T-helper 9 cell (primary cell): ENCODE measurements around the gene CD302.
"Not testable (repeated sequence)": the region's sequence is repeated elsewhere in the genome, so short reads cannot be mapped to it uniquely, and the experiment has no call there.

Experiments used
- DNase-seq: peaks from one replicate; pipeline ENCODE4 v3.0.0-alpha.2; 2020

Gene CD302

GRCh38 chr2:159745237-159745636 is 52.8 kb downstream of the CD302 start:
- not testable (repeated sequence) for DNase-seq

DNA sequence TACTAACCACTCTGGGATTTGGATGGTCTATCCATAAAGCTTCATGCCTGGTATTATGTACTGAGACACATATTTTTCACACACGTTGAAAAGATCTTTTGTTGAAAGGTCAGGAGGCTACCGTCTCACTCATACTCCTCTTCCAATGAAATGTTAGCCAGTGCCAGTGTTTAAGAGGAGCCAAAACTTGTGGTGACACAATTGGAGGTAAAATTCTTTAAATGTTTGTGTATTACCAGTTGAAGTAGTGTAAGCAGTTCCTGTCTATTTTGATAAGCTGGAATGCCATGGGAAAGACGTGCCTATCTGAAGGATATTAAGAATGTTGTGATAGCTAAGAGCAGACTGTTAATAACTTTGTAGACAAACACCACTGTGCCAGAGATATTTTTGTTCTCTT is 53.6 kb downstream of the CD302 start:
- no peak for DNase-seq

DNA sequence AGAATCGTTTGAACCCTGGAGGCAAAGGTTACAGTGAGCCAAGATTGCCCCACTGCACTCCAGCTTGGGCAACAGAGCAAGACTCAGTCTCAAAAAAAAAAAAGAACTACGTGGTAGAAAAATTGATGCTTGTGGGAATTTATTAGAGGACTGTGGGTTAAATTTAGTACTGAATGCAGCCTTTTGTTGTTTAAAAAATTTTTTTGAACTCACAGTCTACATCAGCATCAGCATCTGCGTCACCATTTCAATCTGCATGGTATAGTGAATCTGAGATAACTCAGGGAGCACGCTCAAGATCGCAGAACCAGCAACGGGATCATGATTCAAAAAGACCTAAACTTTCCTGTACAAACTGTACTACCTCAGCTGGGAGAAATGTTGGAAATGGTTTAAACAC is 55.2 kb downstream of the CD302 start:
- no peak for DNase-seq

DNA sequence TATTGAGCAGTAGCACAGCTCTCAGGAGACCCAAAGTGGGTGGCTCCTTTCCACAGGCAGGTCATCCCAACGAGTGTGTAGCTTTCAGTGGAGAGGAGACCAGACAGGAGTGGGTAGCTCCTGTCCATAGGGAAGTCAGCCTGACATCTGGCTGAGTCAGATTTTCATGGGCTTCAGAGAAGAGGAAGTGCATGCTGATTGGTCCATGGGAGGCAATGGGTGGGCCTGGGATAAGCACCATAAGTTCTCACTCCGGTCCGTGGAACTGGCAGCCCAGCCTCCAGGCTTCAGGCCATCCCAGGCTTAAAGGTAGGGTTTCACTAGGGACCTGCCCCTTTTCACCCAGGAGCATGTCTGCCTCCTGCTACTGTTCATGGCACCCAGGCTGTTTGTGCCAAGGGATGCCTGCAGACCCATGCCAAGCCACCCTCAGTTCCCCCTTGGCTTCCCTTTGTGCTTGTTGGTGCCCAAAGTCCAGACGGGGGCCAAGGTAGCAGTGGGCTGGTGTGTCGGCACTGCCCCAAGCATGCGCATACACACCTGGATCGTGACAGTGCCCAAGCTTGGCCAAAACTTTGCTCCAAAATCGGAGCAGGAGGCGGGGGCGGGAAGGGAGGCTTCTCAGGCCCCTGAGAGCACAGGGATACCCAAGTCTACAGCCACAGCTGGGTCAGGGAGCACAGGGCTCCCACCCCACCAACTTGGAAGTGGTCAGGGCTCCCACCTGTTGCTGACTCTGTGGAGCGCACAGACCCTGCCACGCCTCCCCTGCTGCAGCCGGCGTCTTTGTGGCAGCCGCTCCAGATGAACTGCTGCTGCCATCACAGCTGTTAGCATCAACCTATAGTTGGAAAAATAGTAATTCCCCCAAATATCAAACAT is 59.3 kb downstream of the CD302 start:
- no peak for DNase-seq

DNA sequence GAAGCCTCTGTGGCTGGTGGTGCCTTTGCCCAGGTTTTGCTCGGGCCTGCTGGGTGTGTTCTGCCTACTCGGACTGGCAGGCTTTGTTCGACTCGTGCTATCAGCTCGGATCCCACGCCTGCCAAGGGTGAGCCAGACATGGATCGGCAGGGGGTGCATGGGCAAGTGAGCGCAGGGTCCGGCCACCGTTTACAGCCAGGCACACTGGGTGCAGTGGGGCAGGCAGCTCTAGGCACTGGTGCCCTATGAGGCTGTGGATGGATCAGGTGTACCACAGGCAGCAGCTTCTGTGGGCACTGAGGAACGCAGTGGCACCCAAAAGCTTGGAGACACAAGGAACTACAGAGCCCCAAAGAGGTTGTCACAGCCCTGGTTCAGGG is 60.1 kb downstream of the CD302 start:
- no peak for DNase-seq

- DNase-seq = no peak
Observed at GRCh38 chr2:159737292-159737916, 60.6 kb downstream of the CD302 start.

GRCh38 chr2:159736048-159736447 is 62.0 kb downstream of the CD302 start:
- DNase-seq = no peak

- DNase-seq = no peak
Observed at GRCh38 chr2:159735648-159736047, 62.4 kb downstream of the CD302 start.

GRCh38 chr2:159728629-159729028 is 69.4 kb downstream of the CD302 start:
- DNase-seq = no peak

DNA sequence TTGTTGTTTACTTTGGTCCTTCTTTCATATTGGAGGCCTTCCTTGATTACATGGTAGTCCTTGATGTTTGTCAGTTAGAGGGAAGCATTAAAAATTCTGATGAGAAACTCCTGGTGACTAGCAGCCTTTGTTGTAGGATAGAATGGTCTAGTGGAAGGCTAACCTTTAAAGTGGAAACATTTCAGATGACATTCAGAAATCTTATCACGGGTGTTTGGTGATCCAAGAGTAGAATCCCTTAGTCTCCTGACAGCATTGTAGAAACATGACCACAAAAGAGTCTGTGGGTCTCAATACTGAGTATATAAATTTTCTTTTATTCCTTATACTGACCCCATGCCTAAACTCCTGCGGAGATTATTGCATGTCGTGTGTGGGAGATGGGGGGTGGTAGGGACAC is 72.3 kb downstream of the CD302 start:
- no peak for DNase-seq

DNA sequence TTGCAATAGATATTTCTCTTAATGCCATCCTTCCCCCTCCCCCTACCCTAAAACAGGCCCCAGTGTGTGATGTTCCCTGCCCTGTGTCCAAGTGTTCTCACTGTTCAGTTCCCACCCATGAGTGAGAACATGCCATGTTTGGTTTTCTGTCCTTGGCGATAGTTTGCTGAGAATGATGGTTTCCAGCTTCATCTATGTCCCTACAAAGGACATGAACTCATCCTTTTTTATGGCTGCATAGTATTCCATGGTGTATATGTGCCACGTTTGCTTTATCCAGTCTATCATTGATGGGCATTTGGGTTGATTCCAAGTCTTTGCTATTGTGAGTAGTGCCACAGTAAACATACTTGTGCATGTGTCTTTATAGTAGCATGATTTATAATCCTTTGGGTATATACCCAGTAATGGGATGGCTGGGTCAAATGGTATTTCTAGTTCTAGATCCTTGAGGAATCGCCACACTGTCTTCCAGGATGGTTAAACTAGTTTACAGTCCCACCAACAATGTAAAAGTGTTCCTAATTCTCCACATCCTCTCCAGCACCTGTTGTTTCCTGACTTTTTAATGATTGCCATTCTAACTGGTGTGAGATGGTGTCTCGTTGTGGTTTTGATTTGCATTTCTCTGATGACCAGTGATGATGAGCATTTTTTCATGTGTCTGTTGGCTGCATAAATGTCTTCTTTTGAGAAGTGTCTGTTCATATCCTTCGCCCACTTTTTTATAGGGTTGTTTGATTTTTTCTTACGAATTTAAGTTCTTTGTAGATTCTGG is 73.0 kb downstream of the CD302 start:
- DNase-seq = not testable (repeated sequence)

DNA sequence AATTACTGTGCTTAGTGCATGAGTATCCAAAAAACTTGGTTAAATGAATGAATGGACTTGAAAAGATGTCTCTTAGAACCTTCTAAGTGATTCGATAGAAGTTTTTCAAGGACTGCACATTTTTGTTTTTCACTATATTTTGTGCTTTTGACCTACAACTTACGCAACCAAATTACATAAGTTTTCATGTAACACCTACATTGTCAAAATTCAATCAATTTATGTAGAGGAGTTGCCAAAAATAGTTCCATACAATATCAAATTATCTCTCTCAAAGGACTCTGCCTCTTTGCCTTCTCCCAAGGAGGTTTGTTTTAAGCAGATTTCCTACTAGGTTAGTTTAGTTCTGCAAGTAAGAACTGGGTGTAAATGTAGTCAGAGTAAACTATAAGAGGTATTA is 75.4 kb downstream of the CD302 start:
- DNase-seq = no peak

DNA sequence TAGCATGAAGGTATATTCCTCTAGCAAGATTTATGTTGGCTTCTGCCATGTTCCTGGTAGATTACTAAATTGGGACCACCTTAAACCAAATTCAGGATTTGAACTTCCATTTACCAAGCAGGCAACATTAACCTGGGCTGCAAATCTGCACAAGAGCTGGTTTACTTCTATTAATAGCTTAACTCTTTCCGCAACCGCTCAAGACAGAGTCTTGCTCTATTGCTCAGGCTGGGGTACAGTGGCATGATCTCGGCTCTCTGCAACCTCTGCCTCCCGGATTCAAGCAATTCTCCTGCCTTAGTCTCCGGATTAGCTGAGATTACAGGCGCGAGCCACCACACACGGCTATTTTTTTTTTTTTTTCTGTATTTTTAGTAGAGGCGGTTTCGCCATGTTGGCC is 77.3 kb downstream of the CD302 start:
- no peak for DNase-seq
